ENCODE data around the gene MCTP1. TPM values are rescaled to one million over a fixed set of nuclear protein-coding genes. Genes with fewer than 3 reads are reported as not detected.

MCTP1 gene
- total RNA-seq, 1 experiment from 2014 or later: 0.44 TPM

DNA sequence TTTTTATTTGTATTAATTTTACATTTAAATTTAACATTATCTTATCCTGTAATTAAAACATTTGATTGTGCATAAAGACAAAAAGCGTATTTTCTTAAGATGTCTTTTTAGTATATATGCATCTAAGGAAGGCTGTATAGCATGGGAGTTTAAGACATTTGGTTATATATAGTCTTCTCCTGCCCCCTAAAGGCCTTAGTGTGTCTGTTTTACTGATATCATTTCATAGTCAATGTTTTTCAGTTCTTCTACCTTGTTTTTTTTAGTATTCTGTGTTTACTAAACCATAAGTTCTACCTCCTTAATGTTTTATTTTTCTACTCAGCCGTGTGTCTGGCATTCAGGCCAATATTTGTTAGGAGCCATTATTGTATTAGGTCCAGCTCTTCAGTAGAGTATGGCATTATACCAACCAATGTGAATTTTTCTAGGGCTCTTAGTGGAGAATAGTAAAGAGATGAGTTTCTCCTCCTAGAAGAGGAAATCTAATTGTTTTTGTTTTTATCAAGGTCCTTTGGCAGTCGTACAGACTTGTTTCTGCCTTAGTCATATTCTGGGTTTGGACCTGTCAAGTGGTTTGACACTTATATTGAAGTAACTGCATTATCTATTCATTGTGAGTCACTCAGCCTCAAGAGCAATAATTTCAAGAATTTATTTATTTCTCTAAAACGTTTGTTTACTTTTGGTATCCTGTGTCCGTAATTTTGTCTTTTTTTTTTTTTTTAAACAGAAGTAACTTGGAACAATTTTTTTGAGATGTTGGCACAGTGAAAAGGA lies 591.7 kb downstream of the MCTP1 start:
- ChIA-PET CTCF (interaction anchor here (0.7 to 1.1 kb wide), 4 partner anchors 80 to 1095 kb away, joined by 3 to 5 read pairs (median 3); no protein-coding TSS in a partner anchor), RAD21 (ENCODE audit: low non-redundant PET in 1 of 2, low total read pairs in 2 of 2, uncharacterized antibody in 2 of 2, unreplicated experiment in 2 of 2) (no interaction called here), POLR2A (no interaction called here)
- no peak overlapping the region for H2AFZ ChIP-seq (ENCODE audit: low read depth, low read length, poor library complexity, severe bottlenecking)
- no peaks in the 10 kb centered on the region for H3K9me3 ChIP-seq (ENCODE audit: control insufficient read depth in 1 of 2, insufficient read depth in 1 of 2, low read depth in 1 of 2, low read length in 2 of 2)
- no peaks in the 10 kb centered on the region for H3K79me2 ChIP-seq (ENCODE audit: insufficient read depth, low read length)
- TF ChIP-seq FOSL1 (IDR thresholded peaks at IDR 0.05; ENCODE audit: low read depth) (no peak), EGR1 (IDR thresholded peaks at IDR 0.05; ENCODE audit: low read depth) (no peak), RAD21 (IDR thresholded peaks at IDR 0.05; ENCODE audit: low read depth) (peak; percentile 52; the same call in 1 of the 2 replicates), SP1 (IDR thresholded peaks at IDR 0.05; ENCODE audit: low read depth) (no peak), EZH2phosphoT487 (IDR thresholded peaks at IDR 0.05; ENCODE audit: borderline replicate concordance) (no peak), CTCF (IDR thresholded peaks at IDR 0.05 in 2 of 3, conservative IDR thresholded peaks at IDR 0.05 in 1 of 3; ENCODE audit: borderline replicate concordance in 1 of 3, insufficient read depth in 1 of 3, low read depth in 2 of 3, low read length in 2 of 3) (peak; percentile 18 to 48 (median 34); a peak in 3 of 6 replicates)
- TF ChIP-seq, protein P1, sequence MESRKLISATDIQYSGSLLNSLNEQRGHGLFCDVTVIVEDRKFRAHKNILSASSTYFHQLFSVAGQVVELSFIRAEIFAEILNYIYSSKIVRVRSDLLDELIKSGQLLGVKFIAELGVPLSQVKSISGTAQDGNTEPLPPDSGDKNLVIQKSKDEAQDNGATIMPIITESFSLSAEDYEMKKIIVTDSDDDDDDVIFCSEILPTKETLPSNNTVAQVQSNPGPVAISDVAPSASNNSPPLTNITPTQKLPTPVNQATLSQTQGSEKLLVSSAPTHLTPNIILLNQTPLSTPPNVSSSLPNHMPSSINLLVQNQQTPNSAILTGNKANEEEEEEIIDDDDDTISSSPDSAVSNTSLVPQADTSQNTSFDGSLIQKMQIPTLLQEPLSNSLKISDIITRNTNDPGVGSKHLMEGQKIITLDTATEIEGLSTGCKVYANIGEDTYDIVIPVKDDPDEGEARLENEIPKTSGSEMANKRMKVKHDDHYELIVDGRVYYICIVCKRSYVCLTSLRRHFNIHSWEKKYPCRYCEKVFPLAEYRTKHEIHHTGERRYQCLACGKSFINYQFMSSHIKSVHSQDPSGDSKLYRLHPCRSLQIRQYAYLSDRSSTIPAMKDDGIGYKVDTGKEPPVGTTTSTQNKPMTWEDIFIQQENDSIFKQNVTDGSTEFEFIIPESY (IDR thresholded peaks at IDR 0.05; ENCODE audit: extremely low read depth, insufficient replicate concordance, low read length): no peak
- H3K4me2 ChIP-seq (ENCODE audit: low read length): no peak overlapping the region
- BruUV-seq (replicated peaks): no TSS peak
- DNase-seq (ENCODE audit: low read depth, low spot score) (peak; percentile 29), ATAC-seq (peak; percentile 63)
- no peak overlapping the region for H3K9ac ChIP-seq (ENCODE audit: low read length)
- no peaks in the 10 kb centered on the region for H3K27me3 ChIP-seq (ENCODE audit: insufficient read depth, low read length)
- H4K20me1 ChIP-seq (ENCODE audit: insufficient read depth): no peaks in the 10 kb centered on the region
- H3K27ac ChIP-seq (ENCODE audit: low read depth, low read length): no peak overlapping the region
- no peaks in the 10 kb centered on the region for H3K9me2 ChIP-seq (ENCODE audit: insufficient read depth)
- no peaks in the 10 kb centered on the region for H3K36me3 ChIP-seq (ENCODE audit: control insufficient read depth in 1 of 2, insufficient read depth in 2 of 2, low read length in 2 of 2)
- H3K4me1 ChIP-seq (ENCODE audit: control insufficient read depth in 1 of 2, insufficient read depth in 2 of 2, low read length in 2 of 2): no peaks in the 10 kb centered on the region
- H3K4me3 ChIP-seq (replicated peaks in 1 of 2; ENCODE audit: low read depth in 1 of 2, low read length in 2 of 2): no peak overlapping the region
- intact Hi-C loops (cut with micrococcal nuclease): loop anchor here (2.0 to 10.0 kb wide), 2 partner anchors 168 to 778 kb away; no protein-coding TSS in a partner anchor

Data from HCT116 (cell line).